Bronchial epithelial cell (primary cell): ENCODE results near the gene PI4KA. TPM values are rescaled to one million over a fixed set of nuclear protein-coding genes. Genes with fewer than 3 reads are reported as not detected.

ENCODE experiments used
- DNase-seq: peaks from one replicate; pipeline ENCODE4 v3.0.0-alpha.2; 2010; ENCODE audit warnings: low read depth
- FAIRE-seq: peaks from 2 replicates; lab custom pipeline; 2011; peaks lifted over from hg19 to GRCh38; lab: Jason Lieb, UNC
- H3K27me3 ChIP-seq: 2 replicates; pipeline ENCODE4 v1.5.1; 2011; ENCODE audit warnings: low read length; ENCODE audit not compliant: control insufficient read depth, insufficient read depth
- H3K36me3 ChIP-seq: 2 replicates; pipeline ENCODE4 v1.5.1; 2011; ENCODE audit warnings: low read length; ENCODE audit not compliant: control insufficient read depth, insufficient read depth
- H3K4me3 ChIP-seq: 2 replicates; pipeline ENCODE4 v1.5.1; 2011; ENCODE audit warnings: mild to moderate bottlenecking, low read depth, low read length, control low read depth
- total RNA-seq: library from RNA; depleted of rRNA; stranded (reverse); fragments of >200 nt; gene quantifications from 2 replicates; pipeline ENCODE4 v1.2.1, GENCODE V29; 2014
- TF ChIP-seq, protein P1 (sequence below): IDR thresholded peaks from 2 replicates; pipeline ENCODE4 v1.5.1; 2011; ENCODE audit warnings: mild to moderate bottlenecking, moderate library complexity, low read length, control low read depth, inconsistent platforms; ENCODE audit not compliant: insufficient read depth, severe bottlenecking

The PI4KA gene
- total RNA-seq, 1 donor from 2014 or later = 9.5 TPM

- H3K4me3 ChIP-seq = no peak overlapping the region
- TF ChIP-seq, protein P1, sequence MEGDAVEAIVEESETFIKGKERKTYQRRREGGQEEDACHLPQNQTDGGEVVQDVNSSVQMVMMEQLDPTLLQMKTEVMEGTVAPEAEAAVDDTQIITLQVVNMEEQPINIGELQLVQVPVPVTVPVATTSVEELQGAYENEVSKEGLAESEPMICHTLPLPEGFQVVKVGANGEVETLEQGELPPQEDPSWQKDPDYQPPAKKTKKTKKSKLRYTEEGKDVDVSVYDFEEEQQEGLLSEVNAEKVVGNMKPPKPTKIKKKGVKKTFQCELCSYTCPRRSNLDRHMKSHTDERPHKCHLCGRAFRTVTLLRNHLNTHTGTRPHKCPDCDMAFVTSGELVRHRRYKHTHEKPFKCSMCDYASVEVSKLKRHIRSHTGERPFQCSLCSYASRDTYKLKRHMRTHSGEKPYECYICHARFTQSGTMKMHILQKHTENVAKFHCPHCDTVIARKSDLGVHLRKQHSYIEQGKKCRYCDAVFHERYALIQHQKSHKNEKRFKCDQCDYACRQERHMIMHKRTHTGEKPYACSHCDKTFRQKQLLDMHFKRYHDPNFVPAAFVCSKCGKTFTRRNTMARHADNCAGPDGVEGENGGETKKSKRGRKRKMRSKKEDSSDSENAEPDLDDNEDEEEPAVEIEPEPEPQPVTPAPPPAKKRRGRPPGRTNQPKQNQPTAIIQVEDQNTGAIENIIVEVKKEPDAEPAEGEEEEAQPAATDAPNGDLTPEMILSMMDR = no peak
- no peaks in the 10 kb centered on the region for H3K27me3 ChIP-seq
- peaks cover 7% of the 10 kb centered on the region for H3K36me3 ChIP-seq
- DNase-seq (no peak), FAIRE-seq (peak; percentile 85)
Measured at GRCh38 chr22:20865875-20866445, 7.3 kb upstream of the PI4KA start.

DNA sequence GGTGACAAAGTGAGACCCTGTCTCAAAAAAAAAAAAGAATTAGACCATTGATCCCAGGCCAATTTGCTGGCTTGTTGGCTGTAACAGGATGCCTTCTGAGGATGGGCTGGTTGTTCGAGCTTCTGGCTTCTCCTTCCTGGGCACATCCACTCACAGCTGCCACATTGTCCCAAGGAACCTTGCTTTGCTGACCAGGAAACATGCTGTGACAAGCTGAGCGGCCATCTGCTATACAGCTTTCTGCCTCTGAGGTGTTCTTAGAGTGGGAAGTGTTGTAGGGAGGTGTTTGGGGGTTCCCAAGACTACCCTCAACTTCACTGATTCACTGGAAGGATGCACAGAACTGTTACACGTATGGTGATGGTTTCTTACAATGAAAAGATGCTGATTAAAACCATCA is 6.7 kb upstream of the PI4KA start:
- Histone ChIP-seq H3K4me3 (no peak overlapping the region), H3K27me3 (no peaks in the 10 kb centered on the region), H3K36me3 (peaks cover 5% of the 10 kb centered on the region)
- DNase-seq = no peak
- TF ChIP-seq, protein P1 = no peak
- peak; percentile 13 for FAIRE-seq

DNA sequence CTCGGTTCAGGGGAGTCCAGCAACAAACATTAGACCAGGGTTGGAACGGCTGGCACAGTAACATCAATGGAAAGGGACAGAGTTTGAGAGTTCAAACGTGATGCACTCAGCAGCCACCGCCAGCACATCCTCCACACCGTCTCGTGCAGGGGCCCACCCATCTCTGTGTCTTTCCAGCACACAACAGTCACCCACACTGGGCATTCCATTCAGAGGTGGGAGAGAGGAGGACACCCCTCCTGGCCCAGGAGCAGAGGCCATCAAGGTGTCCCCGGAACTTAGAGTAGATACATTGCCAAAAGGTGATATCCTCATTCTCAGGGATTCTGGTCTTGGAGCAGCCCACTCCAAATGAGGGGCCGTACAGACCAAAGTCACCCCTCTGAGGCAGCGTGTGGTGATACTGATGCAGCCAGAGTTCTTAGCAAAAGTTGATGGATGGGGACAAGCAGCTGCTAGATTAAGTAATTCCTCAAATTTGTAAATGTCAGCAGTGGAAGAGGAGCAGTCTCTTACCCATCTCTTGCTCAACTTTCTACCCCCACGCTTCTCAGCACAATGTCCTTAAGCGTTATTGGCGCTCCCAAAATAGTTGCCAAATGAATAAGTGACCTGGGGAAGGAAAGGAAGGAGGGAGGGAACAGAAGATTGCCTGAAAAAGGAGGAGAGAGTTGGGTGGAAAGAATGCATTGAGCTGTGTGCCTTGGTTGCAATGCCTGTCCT is 5.7 kb upstream of the PI4KA start:
- no peak for FAIRE-seq
- TF ChIP-seq, protein P1 = no peak
- Histone ChIP-seq H3K4me3 (no peak overlapping the region), H3K27me3 (no peaks in the 10 kb centered on the region), H3K36me3 (peaks cover 2% of the 10 kb centered on the region)
- DNase-seq = no peak

DNA sequence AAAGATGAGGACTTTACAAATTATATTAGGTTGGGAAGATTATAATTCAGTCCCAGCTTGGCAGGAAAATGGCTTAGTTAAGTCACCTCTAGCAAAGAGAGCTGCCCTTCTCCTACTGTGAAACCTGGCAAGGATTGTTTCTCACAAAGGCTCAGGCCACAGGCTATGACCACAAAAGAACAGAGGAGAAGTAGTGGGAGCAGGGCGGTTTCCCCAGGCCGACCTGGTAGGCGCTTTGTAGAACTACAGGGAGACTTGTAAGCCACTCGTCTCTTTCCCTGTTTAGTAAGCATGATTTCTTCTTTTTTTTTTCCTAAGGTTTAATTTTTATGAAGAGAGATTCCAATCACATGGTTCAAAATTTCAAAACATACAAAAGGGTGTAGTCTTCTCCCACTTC is 4.8 kb upstream of the PI4KA start:
- TF ChIP-seq, protein P1 = no peak
- FAIRE-seq = no peak
- peaks cover 2% of the 10 kb centered on the region for H3K36me3 ChIP-seq

GRCh38 chr22:20862540-20862939 is 3.9 kb upstream of the PI4KA start:
- no peak overlapping the region for H3K4me3 ChIP-seq
- FAIRE-seq = no peak
- DNase-seq = no peak
- H3K36me3 ChIP-seq = peaks cover 2% of the 10 kb centered on the region
- no peaks in the 10 kb centered on the region for H3K27me3 ChIP-seq
- TF ChIP-seq, protein P1 = no peak

More for the DNA sequence above, 4.8 kb upstream of the PI4KA start:
- H3K4me3 ChIP-seq = no peak overlapping the region
- DNase-seq = no peak
- no peaks in the 10 kb centered on the region for H3K27me3 ChIP-seq
